Stimulated activated CD4-positive, alpha-beta T cell treated with anti-CD3 and anti-CD28 coated beads, Interleukin-15, amount 100 ng/mL, for 24 hours (primary cell): Measurements from ENCODE around the gene NARS2.
"Not testable (repeated sequence)": the region's sequence is repeated elsewhere in the genome, so short reads cannot be mapped to it uniquely, and the experiment has no call there.

Experiments used
- DNase-seq: peaks from one replicate; pipeline ENCODE4 v3.0.0-alpha.2; 2020

The NARS2 gene

GRCh38 chr11:78574386-78575381 is at the start of gene NARS2:
NARS2 (minus strand) TSS chr11:78574864; CDS start chr11:78574488, 376 bp downstream.
- peak; percentile 99 for DNase-seq

- DNase-seq, result no peak
Observed at GRCh38 chr11:78622666-78623065, 48.0 kb upstream of the NARS2 start.

- DNase-seq, result no peak
Observed at GRCh38 chr11:78620159-78620558, 45.5 kb upstream of the NARS2 start.

- no peak for DNase-seq
Observed at GRCh38 chr11:78615724-78616123, 41.1 kb upstream of the NARS2 start.

- no peak for DNase-seq
Observed at GRCh38 chr11:78613378-78613813, 38.7 kb upstream of the NARS2 start.

- no peak for DNase-seq
Observed at GRCh38 chr11:78612721-78613377, 38.2 kb upstream of the NARS2 start.

GRCh38 chr11:78609321-78609720 is 34.7 kb upstream of the NARS2 start:
- DNase-seq, result not testable (repeated sequence)

- no peak for DNase-seq
Observed at GRCh38 chr11:78607696-78608095, 33.0 kb upstream of the NARS2 start.

GRCh38 chr11:78606667-78607066 is 32.0 kb upstream of the NARS2 start:
- no peak for DNase-seq

GRCh38 chr11:78605296-78605695 is 30.6 kb upstream of the NARS2 start:
- DNase-seq, result no peak

GRCh38 chr11:78603792-78604191 is 29.1 kb upstream of the NARS2 start:
- no peak for DNase-seq

- not testable (repeated sequence) for DNase-seq
Observed at GRCh38 chr11:78602771-78603170, 28.1 kb upstream of the NARS2 start.

- not testable (repeated sequence) for DNase-seq
Observed at GRCh38 chr11:78601066-78601465, 26.4 kb upstream of the NARS2 start.

- not testable (repeated sequence) for DNase-seq
Observed at GRCh38 chr11:78597579-78597978, 22.9 kb upstream of the NARS2 start.

- no peak for DNase-seq
Observed at GRCh38 chr11:78595436-78596130, 20.9 kb upstream of the NARS2 start.

GRCh38 chr11:78594814-78595213 is 20.1 kb upstream of the NARS2 start:
- no peak for DNase-seq

GRCh38 chr11:78588517-78588916 is 13.9 kb upstream of the NARS2 start:
- no peak for DNase-seq

- no peak for DNase-seq
Observed at GRCh38 chr11:78587446-78587845, 12.8 kb upstream of the NARS2 start.

- DNase-seq, result no peak
Observed at GRCh38 chr11:78586452-78587046, 11.9 kb upstream of the NARS2 start.

- DNase-seq, result no peak
Observed at GRCh38 chr11:78583889-78584288, 9.2 kb upstream of the NARS2 start.

- no peak for DNase-seq
Observed at GRCh38 chr11:78577495-78577894, 2.8 kb upstream of the NARS2 start.

- no peak for DNase-seq
Observed at GRCh38 chr11:78576549-78577097, 2.0 kb upstream of the NARS2 start.

GRCh38 chr11:78575478-78575877 is 814 bp upstream of the NARS2 start:
- DNase-seq, result no peak
